Neural cell (in vitro differentiated cells): ENCODE data around the gene WDR1. TPM values are rescaled to one million over a fixed set of nuclear protein-coding genes. Genes with fewer than 3 reads are reported as not detected.

Experiments
- H2AFZ ChIP-seq: fragments of 200-600, 300-800 bp; sonication (generic), shearing (Covaris generic); 2 replicates; pipeline ENCODE4 v1.6.0; 2014; ENCODE audit warnings: low read depth, mild to moderate bottlenecking, antibody characterized with exemption, low read length, moderate library complexity
- H3F3A ChIP-seq: fragments of 200-600 bp; shearing (Covaris generic); 2 replicates; pipeline ENCODE4 v1.6.1; 2016; ENCODE audit warnings: mild to moderate bottlenecking, moderate library complexity, mixed read lengths, antibody characterized with exemption, low read length; ENCODE audit not compliant: insufficient read depth, poor library complexity, severe bottlenecking
- H3K27ac ChIP-seq: fragments of 200-600, 300-800 bp; sonication (generic), shearing (Covaris generic); 2 replicates; pipeline ENCODE4 v1.5.1; 2014; ENCODE audit warnings: mild to moderate bottlenecking, low read length, moderate library complexity
- H3K27me3 ChIP-seq: fragments of 300-800, 200-600 bp; sonication (generic), shearing (Covaris generic); 2 replicates; pipeline ENCODE4 v1.6.0; 2014; ENCODE audit warnings: mild to moderate bottlenecking, low read depth, low read length, moderate library complexity; ENCODE audit not compliant: insufficient read depth
- H3K36me3 ChIP-seq: fragments of 300-800, 200-600 bp; sonication (generic), shearing (Covaris generic); 2 replicates; pipeline ENCODE4 v1.5.1; 2014; ENCODE audit warnings: mild to moderate bottlenecking, antibody characterized with exemption, low read length, moderate library complexity; ENCODE audit not compliant: insufficient read depth
- H3K4me2 ChIP-seq: fragments of 300-800, 200-600 bp; sonication (generic), shearing (Covaris generic); 2 replicates; pipeline ENCODE4 v1.6.0; 2014; ENCODE audit warnings: mild to moderate bottlenecking, low read length
- H3K4me3 ChIP-seq: fragments of 300-800, 200-600 bp; sonication (generic), shearing (Covaris generic); 2 replicates; pipeline ENCODE4 v1.5.1; 2014; ENCODE audit warnings: mild to moderate bottlenecking, low read length, moderate library complexity
- H3K79me2 ChIP-seq: fragments of 200-600 bp; shearing (Covaris generic); replicated peaks from 2 replicates; pipeline ENCODE4 v1.6.0; 2014; ENCODE audit warnings: mild to moderate bottlenecking, low read length, moderate library complexity; ENCODE audit not compliant: insufficient read depth
- H3K9ac ChIP-seq: fragments of 300-800, 200-600 bp; sonication (generic), shearing (Covaris generic); 2 replicates; pipeline ENCODE4 v1.6.1; 2016; ENCODE audit warnings: mild to moderate bottlenecking, low read length, mixed read lengths
- H3K9me2 ChIP-seq: fragments of 200-600 bp; shearing (Covaris generic); 2 replicates; pipeline ENCODE4 v1.6.1; 2016; ENCODE audit warnings: mild to moderate bottlenecking, low read length, mixed read lengths; ENCODE audit not compliant: insufficient read depth
- H3K9me3 ChIP-seq: fragments of 200-600, 300-800 bp; sonication (generic), shearing (Covaris generic); 2 replicates; pipeline ENCODE4 v1.6.1; 2016; ENCODE audit warnings: mild to moderate bottlenecking, mixed run types, low read length, moderate library complexity, mixed read lengths
- H4K20me1 ChIP-seq: fragments of 200-600 bp; shearing (Covaris generic); 2 replicates; pipeline ENCODE4 v1.6.1; 2016; ENCODE audit warnings: mild to moderate bottlenecking, mixed run types; ENCODE audit not compliant: insufficient read depth
- EP300 ChIP-seq: fragments of 450-650 bp; conservative IDR thresholded peaks from 2 replicates; pipeline ENCODE4 v1.6.1; 2014; ENCODE audit warnings: antibody characterized with exemption, mild to moderate bottlenecking, moderate library complexity; ENCODE audit not compliant: poor library complexity, severe bottlenecking
- EZH2 ChIP-seq: fragments of 200-600, 300-800 bp; shearing (Covaris generic), sonication (generic); IDR thresholded peaks from 2 replicates; pipeline ENCODE4 v1.6.1; 2014; ENCODE audit warnings: antibody characterized with exemption, low read length, borderline replicate concordance, mild to moderate bottlenecking; ENCODE audit not compliant: insufficient read depth, poor library complexity, severe bottlenecking
- MXI1 ChIP-seq: fragments of 450-650 bp; conservative IDR thresholded peaks from 2 replicates; pipeline ENCODE4 v1.6.1; 2014; ENCODE audit warnings: antibody characterized with exemption, mild to moderate bottlenecking; ENCODE audit not compliant: poor library complexity, severe bottlenecking
- POLR2AphosphoS5 ChIP-seq: IDR thresholded peaks from 2 replicates; pipeline ENCODE4 v1.6.1; 2012
- RAD21 ChIP-seq: fragments of 450-650 bp; conservative IDR thresholded peaks from 2 replicates; pipeline ENCODE4 v1.6.1; 2014; ENCODE audit warnings: antibody characterized with exemption, mild to moderate bottlenecking, moderate library complexity
- SMC3 ChIP-seq: fragments of 450-650 bp; conservative IDR thresholded peaks from 2 replicates; pipeline ENCODE4 v1.6.1; 2014; ENCODE audit warnings: antibody characterized with exemption, mild to moderate bottlenecking, moderate library complexity; ENCODE audit not compliant: poor library complexity
- TAF1 ChIP-seq: IDR thresholded peaks from 2 replicates; pipeline ENCODE4 v1.6.1; 2012; ENCODE audit warnings: low read depth
- polyA plus RNA-seq: library from polyadenylated mRNA; depleted of rRNA; stranded (reverse); fragments of >200 nt; gene quantifications from 2 replicates; pipeline ENCODE4 v1.2.3, GENCODE V29; 2014
- TF ChIP-seq, protein P1 (sequence below): IDR thresholded peaks from 2 replicates; pipeline ENCODE4 v1.6.1; 2012; ENCODE audit warnings: borderline replicate concordance
- TF ChIP-seq, protein P2 (sequence below): fragments of 450-650 bp; IDR thresholded peaks from 2 replicates; pipeline ENCODE4 v1.5.1; 2014; ENCODE audit warnings: antibody characterized with exemption, mild to moderate bottlenecking, moderate library complexity; ENCODE audit not compliant: poor library complexity, severe bottlenecking

The WDR1 gene
- polyA plus RNA-seq, 1 donor from 2014 or later = 106 TPM

DNA sequence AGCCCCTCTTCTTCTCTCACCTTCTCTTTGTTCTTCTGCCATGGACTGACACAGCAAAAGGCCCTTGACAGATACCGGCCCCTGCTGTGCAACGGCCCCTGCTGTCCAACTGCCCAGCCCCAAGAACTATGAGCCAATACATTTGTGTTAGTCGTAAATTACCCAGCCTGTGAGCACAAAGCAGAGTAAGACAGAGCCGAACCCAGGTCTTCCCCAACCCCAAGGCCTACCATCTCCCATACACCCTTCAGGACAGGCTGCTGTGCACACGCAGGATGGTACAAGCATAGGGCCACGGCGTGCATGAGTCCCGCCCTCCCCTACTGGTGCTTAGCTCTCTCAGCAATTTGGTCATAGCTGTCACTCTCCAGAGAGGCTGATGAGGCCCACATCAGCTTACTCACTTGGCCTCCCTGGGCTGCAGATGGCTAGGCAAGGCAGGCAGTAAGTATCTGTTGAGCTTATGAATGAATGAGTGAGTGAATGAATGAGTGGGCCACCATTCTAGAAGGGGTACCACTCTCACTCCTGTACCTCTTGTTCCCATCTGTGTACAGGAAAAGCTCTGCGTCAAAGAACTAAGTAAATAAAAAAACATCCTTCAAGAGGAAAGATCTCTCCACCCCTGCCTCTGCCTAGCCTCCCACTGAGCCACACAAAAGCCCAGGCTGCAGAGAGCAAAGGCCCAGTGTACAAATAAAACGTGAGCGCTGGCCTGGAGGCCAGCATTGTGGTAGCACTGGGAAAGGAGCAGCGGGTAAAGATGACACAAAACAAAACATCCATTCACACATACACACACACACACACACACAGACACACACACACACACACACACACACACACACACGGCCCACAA, 13.9 kb downstream of the WDR1 start:
- H3K27me3 ChIP-seq = no peaks in the 10 kb centered on the region
- H2AFZ ChIP-seq = no peak overlapping the region
- TF ChIP-seq SMC3 (no peak), RAD21 (no peak), POLR2AphosphoS5 (no peak), EZH2 (no peak), TAF1 (no peak), MXI1 (no peak), EP300 (no peak)
- TF ChIP-seq, protein P1, sequence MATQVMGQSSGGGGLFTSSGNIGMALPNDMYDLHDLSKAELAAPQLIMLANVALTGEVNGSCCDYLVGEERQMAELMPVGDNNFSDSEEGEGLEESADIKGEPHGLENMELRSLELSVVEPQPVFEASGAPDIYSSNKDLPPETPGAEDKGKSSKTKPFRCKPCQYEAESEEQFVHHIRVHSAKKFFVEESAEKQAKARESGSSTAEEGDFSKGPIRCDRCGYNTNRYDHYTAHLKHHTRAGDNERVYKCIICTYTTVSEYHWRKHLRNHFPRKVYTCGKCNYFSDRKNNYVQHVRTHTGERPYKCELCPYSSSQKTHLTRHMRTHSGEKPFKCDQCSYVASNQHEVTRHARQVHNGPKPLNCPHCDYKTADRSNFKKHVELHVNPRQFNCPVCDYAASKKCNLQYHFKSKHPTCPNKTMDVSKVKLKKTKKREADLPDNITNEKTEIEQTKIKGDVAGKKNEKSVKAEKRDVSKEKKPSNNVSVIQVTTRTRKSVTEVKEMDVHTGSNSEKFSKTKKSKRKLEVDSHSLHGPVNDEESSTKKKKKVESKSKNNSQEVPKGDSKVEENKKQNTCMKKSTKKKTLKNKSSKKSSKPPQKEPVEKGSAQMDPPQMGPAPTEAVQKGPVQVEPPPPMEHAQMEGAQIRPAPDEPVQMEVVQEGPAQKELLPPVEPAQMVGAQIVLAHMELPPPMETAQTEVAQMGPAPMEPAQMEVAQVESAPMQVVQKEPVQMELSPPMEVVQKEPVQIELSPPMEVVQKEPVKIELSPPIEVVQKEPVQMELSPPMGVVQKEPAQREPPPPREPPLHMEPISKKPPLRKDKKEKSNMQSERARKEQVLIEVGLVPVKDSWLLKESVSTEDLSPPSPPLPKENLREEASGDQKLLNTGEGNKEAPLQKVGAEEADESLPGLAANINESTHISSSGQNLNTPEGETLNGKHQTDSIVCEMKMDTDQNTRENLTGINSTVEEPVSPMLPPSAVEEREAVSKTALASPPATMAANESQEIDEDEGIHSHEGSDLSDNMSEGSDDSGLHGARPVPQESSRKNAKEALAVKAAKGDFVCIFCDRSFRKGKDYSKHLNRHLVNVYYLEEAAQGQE = no peak
- TF ChIP-seq, protein P2, sequence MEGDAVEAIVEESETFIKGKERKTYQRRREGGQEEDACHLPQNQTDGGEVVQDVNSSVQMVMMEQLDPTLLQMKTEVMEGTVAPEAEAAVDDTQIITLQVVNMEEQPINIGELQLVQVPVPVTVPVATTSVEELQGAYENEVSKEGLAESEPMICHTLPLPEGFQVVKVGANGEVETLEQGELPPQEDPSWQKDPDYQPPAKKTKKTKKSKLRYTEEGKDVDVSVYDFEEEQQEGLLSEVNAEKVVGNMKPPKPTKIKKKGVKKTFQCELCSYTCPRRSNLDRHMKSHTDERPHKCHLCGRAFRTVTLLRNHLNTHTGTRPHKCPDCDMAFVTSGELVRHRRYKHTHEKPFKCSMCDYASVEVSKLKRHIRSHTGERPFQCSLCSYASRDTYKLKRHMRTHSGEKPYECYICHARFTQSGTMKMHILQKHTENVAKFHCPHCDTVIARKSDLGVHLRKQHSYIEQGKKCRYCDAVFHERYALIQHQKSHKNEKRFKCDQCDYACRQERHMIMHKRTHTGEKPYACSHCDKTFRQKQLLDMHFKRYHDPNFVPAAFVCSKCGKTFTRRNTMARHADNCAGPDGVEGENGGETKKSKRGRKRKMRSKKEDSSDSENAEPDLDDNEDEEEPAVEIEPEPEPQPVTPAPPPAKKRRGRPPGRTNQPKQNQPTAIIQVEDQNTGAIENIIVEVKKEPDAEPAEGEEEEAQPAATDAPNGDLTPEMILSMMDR = no peak
- peaks cover 4% of the 10 kb centered on the region for H4K20me1 ChIP-seq
- H3K27ac ChIP-seq = no peak overlapping the region
- H3K36me3 ChIP-seq = peaks cover 4% of the 10 kb centered on the region
- no peaks in the 10 kb centered on the region for H3K79me2 ChIP-seq
- no peak overlapping the region for H3K4me3 ChIP-seq
- H3K4me2 ChIP-seq = no peak overlapping the region
- no peaks in the 10 kb centered on the region for H3K9me3 ChIP-seq
- H3K9ac ChIP-seq = no peak overlapping the region
- H3F3A ChIP-seq = no peaks in the 10 kb centered on the region
- H3K9me2 ChIP-seq = no peaks in the 10 kb centered on the region

DNA sequence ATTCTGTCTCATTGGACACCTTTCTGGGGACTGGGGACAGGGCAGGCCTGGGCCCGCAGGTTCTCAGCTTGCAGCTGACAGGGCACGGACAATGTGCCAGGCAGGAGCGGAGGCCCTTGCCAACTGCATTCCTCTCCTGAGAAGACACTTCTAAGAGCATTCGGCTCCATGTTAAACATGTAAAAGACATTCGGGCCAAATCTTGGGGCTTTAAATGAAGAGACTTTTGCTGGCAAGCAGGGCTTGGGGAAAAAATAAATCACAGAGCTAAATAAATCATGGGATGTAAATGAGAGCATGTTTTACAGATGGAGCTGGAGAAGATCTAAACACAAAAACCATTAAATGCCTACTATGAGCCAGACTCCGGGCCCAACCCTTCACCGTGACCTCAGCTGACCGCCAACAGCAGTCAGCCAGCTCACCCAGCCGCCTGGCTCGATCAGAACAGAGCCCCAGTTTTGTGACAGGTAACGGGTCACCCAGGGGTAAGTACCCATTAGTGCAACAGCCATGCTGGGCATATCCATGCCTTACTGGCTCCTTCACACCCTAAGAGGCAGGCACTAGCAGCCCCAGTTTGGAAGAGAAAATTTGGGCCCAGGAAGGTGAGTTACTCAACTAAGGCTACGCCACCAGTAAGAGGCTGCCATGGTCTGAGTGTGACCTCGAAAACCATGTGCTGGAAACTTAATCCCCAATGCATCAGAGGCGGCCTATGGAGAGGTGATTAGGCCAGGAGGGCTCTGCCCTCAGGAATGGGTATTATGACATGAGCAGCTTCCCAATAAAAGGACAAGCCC, 14.7 kb downstream of the WDR1 start:
- peaks cover 7% of the 10 kb centered on the region for H3K36me3 ChIP-seq
- no peaks in the 10 kb centered on the region for H3K79me2 ChIP-seq
- no peaks in the 10 kb centered on the region for H3K9me2 ChIP-seq
- peaks cover 4% of the 10 kb centered on the region for H4K20me1 ChIP-seq
- TF ChIP-seq RAD21 (no peak), EP300 (no peak), MXI1 (no peak), POLR2AphosphoS5 (no peak), EZH2 (no peak), SMC3 (no peak), TAF1 (no peak)
- TF ChIP-seq, protein P2 = no peak
- TF ChIP-seq, protein P1 = no peak
- no peak overlapping the region for H2AFZ ChIP-seq
- no peak overlapping the region for H3K4me2 ChIP-seq
- no peaks in the 10 kb centered on the region for H3K27me3 ChIP-seq
- H3F3A ChIP-seq = no peaks in the 10 kb centered on the region
- no peak overlapping the region for H3K9ac ChIP-seq
- no peak overlapping the region for H3K4me3 ChIP-seq
- no peak overlapping the region for H3K27ac ChIP-seq
- H3K9me3 ChIP-seq = no peaks in the 10 kb centered on the region
